GM18517 (cell line): Measurements from ENCODE around the gene NDRG2.
"Not testable (repeated sequence)": the region's sequence is repeated elsewhere in the genome, so short reads cannot be mapped to it uniquely, and the experiment has no call there.

Experiments used
- ATAC-seq: cut with Tn5 transposase; IDR thresholded peaks from one replicate; pipeline ENCODE4 v1.9.1; 2021; ENCODE audit warnings: mild to moderate bottlenecking, moderate library complexity; ENCODE audit not compliant: unreplicated experiment

The NDRG2 gene

GRCh38 chr14:21056520-21057163 is 31.8 kb upstream of the NDRG2 start:
- ATAC-seq = no peak

GRCh38 chr14:21055432-21056117 is 30.7 kb upstream of the NDRG2 start:
- no peak for ATAC-seq

GRCh38 chr14:21054768-21055145 is 29.9 kb upstream of the NDRG2 start:
- ATAC-seq = no peak

- no peak for ATAC-seq
Measured at GRCh38 chr14:21054123-21054767, 29.4 kb upstream of the NDRG2 start.

GRCh38 chr14:21053184-21054122 is 28.6 kb upstream of the NDRG2 start:
- ATAC-seq = no peak

GRCh38 chr14:21050597-21050996 is 25.7 kb upstream of the NDRG2 start:
- ATAC-seq = no peak

GRCh38 chr14:21049271-21049673 is 24.4 kb upstream of the NDRG2 start:
- ATAC-seq = no peak

- ATAC-seq = no peak
Measured at GRCh38 chr14:21048638-21049037, 23.8 kb upstream of the NDRG2 start.

- ATAC-seq = no peak
Measured at GRCh38 chr14:21047378-21047781, 22.5 kb upstream of the NDRG2 start.

GRCh38 chr14:21043974-21044618 is 19.2 kb upstream of the NDRG2 start:
- ATAC-seq = no peak

- no peak for ATAC-seq
Measured at GRCh38 chr14:21043387-21043973, 18.6 kb upstream of the NDRG2 start.

- no peak for ATAC-seq
Measured at GRCh38 chr14:21042918-21043317, 18.1 kb upstream of the NDRG2 start.

GRCh38 chr14:21041676-21042433 is 17.0 kb upstream of the NDRG2 start, which contains the start of gene RNASE7:
TSS of gene RNASE7 (plus strand) at chr14:21042362. CDS start at chr14:21042993, 631 bp downstream.
- no peak for ATAC-seq

- ATAC-seq = not testable (repeated sequence)
Measured at GRCh38 chr14:21040941-21041340, 16.1 kb upstream of the NDRG2 start.

GRCh38 chr14:21040370-21040925 is 15.6 kb upstream of the NDRG2 start:
- ATAC-seq = no peak

GRCh38 chr14:21039585-21040369 is 14.9 kb upstream of the NDRG2 start:
- no peak for ATAC-seq

- no peak for ATAC-seq
Measured at GRCh38 chr14:21038441-21039422, 13.9 kb upstream of the NDRG2 start.
